ENCODE measurements around the gene TMEM81.
A peak's percentile ranks its signal among the peaks of the same experiment; 100 is the strongest.

The TMEM81 gene

DNA sequence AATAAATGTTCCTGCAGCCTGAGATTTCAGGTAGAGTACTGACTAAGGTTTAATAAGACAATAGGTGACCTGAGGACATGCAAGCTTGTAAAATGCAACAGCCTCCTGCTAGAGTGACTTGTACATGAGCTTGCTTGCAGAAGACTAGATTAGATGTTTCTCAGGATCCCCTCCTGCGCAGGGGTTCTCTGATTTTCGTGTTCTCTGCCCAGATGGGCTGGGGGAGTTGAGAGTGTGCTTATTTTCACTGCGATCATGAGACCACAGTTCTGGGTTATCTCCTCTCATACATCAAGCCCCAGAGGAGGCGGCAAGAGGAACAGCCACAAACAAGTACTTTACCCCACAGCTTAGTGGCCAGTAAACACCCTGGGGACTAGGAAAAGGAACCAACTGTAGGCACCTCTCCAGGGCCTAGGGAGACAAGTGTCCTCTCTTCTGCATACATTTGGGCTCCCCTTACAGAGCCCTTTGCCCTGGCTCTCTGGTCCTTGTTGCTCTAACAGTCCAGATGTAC lies 8.0 kb downstream of the TMEM81 start:
- no peak for DNase-seq

DNA sequence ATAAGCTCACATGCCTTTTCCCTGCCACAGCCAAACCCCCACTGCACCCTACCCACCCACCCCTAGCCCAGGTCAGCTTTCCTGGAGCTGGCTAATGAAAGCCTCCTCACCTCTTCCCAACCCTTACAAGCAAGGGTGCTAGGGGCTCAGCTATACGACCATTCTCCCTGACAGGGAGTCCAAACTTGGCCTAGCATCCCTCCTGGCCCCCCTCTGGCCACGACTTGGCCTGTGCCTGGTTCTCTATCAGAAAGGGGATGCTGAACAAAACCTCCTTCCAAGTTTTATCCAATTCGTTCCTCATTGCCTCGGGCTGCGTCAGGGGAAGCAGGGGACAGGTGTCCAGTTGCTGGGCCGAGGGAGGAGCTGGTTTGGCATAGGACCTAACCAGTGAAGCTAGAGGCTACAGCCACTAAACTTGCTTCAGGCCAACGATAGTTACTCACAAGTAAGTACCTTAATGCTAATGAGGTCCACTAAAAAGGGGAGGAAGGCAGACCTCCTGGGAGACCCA lies 8.6 kb downstream of the TMEM81 start:
- DNase-seq: no peak

DNA sequence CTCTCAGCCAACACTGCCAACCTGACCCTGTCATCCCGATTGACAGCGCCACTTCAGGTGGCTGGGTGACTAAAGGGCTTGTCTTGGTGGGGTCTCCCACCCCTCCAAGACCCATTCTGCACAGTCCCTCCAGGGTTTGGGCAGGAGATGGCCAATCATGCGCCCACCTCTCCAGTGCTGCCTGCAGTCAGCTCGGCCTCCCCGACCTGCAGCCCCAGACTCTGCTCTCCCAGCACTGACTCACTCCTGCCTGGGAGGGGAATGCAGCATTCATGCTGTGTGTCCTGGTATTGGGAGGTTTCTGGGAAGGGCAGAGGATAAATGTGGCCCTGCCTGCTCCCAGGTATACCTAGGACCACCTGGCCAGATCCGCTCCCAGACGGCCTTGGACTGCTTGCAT lies 9.7 kb downstream of the TMEM81 start:
- DNase-seq: no peak

DNA sequence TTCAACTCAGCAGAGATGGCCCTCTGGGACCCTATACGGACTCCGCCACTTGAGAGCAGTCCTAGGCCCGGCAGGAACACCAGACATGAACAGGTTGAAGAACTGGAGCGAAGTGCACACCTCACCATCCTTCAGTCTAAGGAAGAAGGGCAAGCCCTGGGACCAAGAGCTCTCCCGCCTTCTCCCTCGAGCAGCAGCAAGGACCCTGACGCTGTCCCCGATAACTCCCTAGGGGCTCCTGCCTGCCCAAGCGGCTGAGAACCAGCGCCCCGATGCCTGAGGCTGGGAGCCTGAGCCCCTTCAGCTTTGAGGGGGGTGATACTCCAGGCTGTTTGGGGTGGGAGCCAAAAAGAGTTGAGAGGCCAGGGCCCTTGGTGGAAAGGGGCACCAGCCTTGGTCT lies 10.2 kb downstream of the TMEM81 start:
- DNase-seq: no peak

GRCh38 chr1:205073511-205073910 lies 10.7 kb downstream of the TMEM81 start:
- DNase-seq: no peak

GRCh38 chr1:205072881-205073280 lies 11.4 kb downstream of the TMEM81 start:
- no peak for DNase-seq

GRCh38 chr1:205072286-205072685 lies 12.0 kb downstream of the TMEM81 start:
- no peak for DNase-seq

DNA sequence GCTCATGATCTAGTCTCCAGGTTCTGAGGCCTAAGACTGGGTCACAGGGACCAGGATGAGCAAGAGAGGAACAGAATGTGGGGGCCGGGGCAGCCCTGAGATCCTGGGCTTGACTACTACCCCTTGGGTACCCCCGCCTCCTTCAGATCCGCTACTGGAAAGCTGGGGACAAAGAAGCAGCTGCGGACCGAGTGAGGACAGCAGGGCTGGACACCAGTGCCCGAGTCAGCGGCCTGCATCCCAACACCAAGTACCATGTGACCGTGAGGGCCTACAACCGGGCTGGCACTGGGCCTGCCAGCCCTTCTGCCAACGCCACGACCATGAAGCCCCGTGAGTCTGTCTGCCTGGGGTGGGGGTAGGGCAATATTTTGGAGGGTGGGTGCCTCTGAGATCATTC lies 12.5 kb downstream of the TMEM81 start:
- DNase-seq: no peak

GRCh38 chr1:205071028-205071409 lies 13.2 kb downstream of the TMEM81 start:
- DNase-seq: no peak

GRCh38 chr1:205069371-205070125 lies 14.7 kb downstream of the TMEM81 start:
- DNase-seq: no peak

DNA sequence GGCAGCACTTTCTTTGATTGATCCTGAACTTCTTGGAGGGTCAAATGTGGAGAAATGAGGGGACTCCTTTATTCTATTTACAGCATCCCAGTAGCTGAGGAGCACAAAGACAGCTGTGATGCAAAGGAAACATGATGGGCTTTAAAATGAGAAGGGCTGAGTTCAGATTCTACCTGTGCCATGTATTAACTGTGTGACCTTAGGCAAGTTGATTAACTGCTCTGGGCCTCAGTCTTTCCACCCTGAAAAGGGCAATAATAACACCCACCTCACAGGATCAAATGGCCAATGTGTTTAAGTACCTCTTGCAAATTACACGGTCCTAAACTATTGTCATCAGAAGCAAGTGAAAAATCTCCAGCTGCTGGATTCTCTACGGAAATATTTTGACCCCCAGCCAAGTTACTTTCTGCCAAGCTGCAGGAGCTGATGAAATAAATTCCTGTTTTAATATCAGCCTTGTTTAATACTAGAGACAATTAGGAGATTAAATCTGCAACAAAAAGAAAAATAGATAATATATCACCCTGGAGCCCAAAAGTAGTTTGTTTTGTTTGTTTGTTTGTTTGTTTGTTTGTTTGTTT lies 15.7 kb downstream of the TMEM81 start:
- DNase-seq: no peak

DNA sequence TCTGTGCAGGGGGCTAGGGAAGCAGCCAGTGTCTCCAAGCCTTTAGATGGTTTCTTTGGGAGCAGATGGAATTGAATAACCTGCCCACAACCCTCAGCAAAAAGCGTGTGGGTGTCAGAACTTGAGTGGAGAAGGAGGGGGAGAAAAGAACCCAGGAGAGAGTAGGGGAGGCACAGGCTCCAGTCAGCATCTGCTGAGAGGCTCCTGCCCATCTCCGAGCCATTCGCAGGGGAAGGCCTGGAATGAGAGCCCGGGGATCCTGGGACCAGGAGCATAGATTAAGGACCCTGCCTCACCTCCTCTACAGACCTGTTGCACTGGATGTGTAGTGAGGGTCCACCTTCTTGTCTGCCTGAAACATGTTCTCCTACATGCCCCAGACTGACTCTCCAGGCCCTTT lies 16.3 kb downstream of the TMEM81 start:
- no peak for DNase-seq

DNA sequence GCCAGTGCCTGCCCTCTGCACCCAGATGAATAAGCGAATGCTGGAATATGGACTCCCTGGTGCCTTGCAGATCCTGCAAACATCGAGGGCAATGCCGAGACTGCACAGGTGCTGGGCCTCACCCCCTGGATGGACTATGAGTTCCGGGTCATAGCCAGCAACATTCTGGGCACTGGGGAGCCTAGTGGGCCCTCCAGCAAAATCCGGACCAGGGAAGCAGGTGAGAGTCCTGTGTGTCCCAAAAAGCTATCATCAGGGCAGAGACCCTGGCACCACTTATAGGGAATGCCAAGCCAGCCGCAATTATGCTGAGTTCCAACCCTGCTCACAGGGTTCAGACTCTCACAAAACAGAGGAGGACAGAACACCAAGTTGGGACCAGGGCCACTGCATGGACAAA lies 17.2 kb downstream of the TMEM81 start:
- no peak for DNase-seq

GRCh38 chr1:205066141-205066818 lies 18.0 kb downstream of the TMEM81 start:
- DNase-seq: no peak

GRCh38 chr1:205065666-205066065 lies 18.6 kb downstream of the TMEM81 start:
- no peak for DNase-seq

GRCh38 chr1:205064741-205065316 lies 19.4 kb downstream of the TMEM81 start:
- DNase-seq: no peak

GRCh38 chr1:205064301-205064700 lies 20.0 kb downstream of the TMEM81 start:
- no peak for DNase-seq

DNA sequence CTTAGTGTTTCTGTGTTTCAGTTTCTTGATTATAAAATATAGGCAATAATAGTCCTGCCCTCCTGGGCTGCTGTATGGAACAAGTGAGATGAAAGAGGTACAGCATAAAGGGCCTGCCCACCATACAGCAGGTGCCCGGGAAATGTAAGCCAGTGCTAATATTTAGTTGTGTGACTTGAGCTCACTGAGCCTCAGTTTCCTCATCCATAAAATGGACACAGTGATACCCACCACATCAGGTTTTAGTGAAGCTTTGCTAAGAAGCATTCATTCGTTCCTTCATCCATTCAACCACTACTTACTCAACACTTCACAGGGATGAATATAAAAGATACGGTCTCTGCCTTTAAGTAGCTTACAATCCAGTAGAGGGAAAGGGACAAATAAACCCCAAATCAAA lies 21.4 kb downstream of the TMEM81 start:
- no peak for DNase-seq

DNA sequence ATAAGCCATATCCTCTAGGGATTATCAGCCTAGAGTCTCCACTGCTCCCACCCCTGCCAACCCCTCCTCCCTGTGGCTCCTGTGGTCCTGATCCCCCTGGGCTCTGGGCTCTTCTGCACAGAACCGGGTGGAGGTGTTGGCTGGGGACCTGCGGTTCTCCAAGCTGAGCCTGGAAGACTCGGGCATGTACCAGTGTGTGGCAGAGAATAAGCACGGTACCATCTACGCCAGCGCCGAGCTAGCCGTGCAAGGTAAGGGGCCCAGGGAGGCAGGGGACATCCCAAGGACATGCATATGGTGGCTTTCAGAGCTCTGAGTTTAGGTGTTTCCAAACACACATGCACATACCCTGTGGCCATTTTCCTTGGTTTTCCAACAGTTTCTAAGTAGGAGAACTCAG lies 21.9 kb downstream of the TMEM81 start:
- DNase-seq: no peak

GRCh38 chr1:205061665-205062069 lies 22.6 kb downstream of the TMEM81 start:
- peak; percentile 78 for DNase-seq

GRCh38 chr1:205061227-205061626 lies 23.0 kb downstream of the TMEM81 start:
- DNase-seq: no peak

DNA sequence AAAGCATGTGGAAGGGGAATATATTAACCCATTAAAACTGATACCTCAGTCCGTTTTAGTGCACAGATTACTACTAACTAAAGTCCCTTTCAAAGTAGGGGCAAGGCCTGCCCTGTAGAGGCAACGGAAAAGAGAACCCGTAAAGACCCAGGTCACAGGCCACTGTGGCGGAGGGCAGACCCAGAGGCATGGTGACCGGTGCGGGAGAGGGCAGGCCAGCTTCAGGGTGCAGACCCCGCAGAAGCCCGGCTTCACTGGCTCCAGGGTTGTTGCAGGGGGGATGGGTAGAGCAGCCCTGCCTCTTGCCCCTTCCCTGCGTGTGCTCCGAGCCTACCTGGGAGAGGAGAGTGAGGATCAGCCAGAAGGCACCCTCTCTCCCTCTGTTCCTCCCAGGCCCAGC lies 23.5 kb downstream of the TMEM81 start:
- DNase-seq: no peak

DNA sequence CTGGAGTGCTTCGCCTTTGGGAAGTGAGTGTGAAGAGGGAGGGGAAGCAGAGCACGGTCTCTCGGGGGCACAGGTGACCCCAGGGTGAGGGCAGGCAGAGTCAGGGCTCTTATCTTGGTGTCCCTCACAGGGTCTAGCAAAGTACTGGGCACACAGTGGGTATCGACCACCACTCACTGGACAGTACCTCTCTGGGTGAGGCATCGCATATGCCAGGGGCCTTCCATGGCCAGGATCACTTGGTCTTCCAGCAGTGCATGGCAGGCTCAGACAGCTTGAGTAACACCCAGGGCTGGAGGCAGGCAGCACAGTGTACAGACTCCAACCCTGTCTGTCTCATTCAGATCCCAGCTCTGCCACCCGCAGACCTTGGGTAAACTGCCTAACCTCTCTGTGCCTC lies 24.6 kb downstream of the TMEM81 start:
- no peak for DNase-seq

GRCh38 chr1:205058853-205059252 lies 25.4 kb downstream of the TMEM81 start:
- no peak for DNase-seq

All from NCI-H345 (cell line).